Adrenal gland (tissue), 12 donors: ENCODE results near the gene HYKK. TPM values are rescaled to one million over a fixed set of nuclear protein-coding genes. Genes with fewer than 3 reads are reported as not detected.

ENCODE experiments used
- DNase-seq, 7 donors: peaks; one replicate each; pipeline ENCODE4 v3.0.0-alpha.2; 2019 to 2020
- H3K27ac ChIP-seq, 5 donors: fragments of 200-600 bp; sonication (generic) in 4 of 5; 1 replicate in 3 of 5; 2 replicates in 2 of 5; pipeline versions ENCODE4 v1.5.1 to v1.8.0; 2016 to 2020; ENCODE audit warnings: mild to moderate bottlenecking in 1 of 5
- H3K27me3 ChIP-seq: fragments of 200-600 bp; 2 replicates; pipeline ENCODE4 v1.8.0; 2021
- H3K36me3 ChIP-seq, 2 donors: fragments of 200-600 bp; replicated peaks in 1 of 2; 1 replicate in 1 of 2; 2 replicates in 1 of 2; pipeline versions ENCODE4 v1.5.1 to v1.8.0; 2018 to 2022
- H3K4me1 ChIP-seq, 2 donors: fragments of 200-600 bp; replicated peaks in 1 of 2; 1 replicate in 1 of 2; 2 replicates in 1 of 2; pipeline versions ENCODE4 v1.5.1 to v1.8.0; 2018 to 2021
- H3K4me3 ChIP-seq, 4 donors: fragments of 200-600 bp; sonication (generic) in 3 of 4; one replicate each; pipeline ENCODE4 v1.5.1; 2016 to 2018
- H3K9me3 ChIP-seq, 3 donors: fragments of 200-600 bp; sonication (generic) in 1 of 3; replicated peaks in 1 of 3; 1 replicate in 2 of 3; 2 replicates in 1 of 3; pipeline versions ENCODE4 v1.5.1 to v1.8.0; 2016 to 2021
- POLR2A ChIP-seq, 2 donors: fragments of 450-650 bp; IDR thresholded peaks; one replicate each; pipeline ENCODE4 v1.6.1; 2017; ENCODE audit warnings: antibody characterized with exemption in 2 of 2, mild to moderate bottlenecking in 2 of 2, moderate library complexity in 1 of 2
- WGBS, 4 donors: extraction: QIAGEN DNeasy Blood & Tissue Kit in 2 of 4; methylation state at CpG; one replicate each; pipeline versions ENCODE4 v1.1.5 to v1.1.7; 2013 to 2017; 5-methylcytosine and 5-hydroxymethylcytosine counted together
- intact Hi-C, 2 donors: fragments of 100-400 bp; cut with DNase I; formaldehyde crosslinking; loops; one replicate each; pipeline versions ENCODE4 v1.14.1 to v1.15.0; 2022 to 2023
- polyA plus RNA-seq, 3 donors: library from polyadenylated mRNA; stranded (reverse); fragments of 200-250 nt in 2 of 3; fragments of 350-450 nt in 1 of 3; fragmentation: Illumina TruSeq in 1 of 3; extraction: RNeasy Lipid Tissue Mini Kit (QIAGEN cat#74804) in 1 of 3; gene quantifications; one replicate each; pipeline ENCODE4 v1.2.3, GENCODE V29; 2013 to 2014
- total RNA-seq, 9 donors: library from RNA; depleted of rRNA in 4 of 9; stranded (reverse); fragments of >200 nt in 4 of 9; fragments of 120-200 nt in 1 of 9; fragmentation: NEBNext Ultra II Directional in 1 of 9; extraction: Animal tissue kit (Norgen Biotek cat#: 25700) in 1 of 9; gene quantifications; one replicate each; pipeline versions ENCODE4 v1.1.0 to v1.2.4, GENCODE V29; 2013 to 2023
- TF ChIP-seq, protein P1 (sequence below), 6 experiments: fragments of 450-650 bp in 4 of 6; fragments of 200-600 bp in 2 of 6; sonication (generic) in 1 of 6; IDR thresholded peaks; 1 replicate in 5 of 6; 2 replicates in 1 of 6; pipeline versions ENCODE4 v1.5.1 to v1.8.0; 2016 to 2021; ENCODE audit warnings: antibody characterized with exemption in 6 of 6, mild to moderate bottlenecking in 2 of 6, moderate library complexity in 1 of 6
- donor health status: healthy with polysubstance abuse.
- donor health status: Bipolar disorder and iron deficiency.
- donor health status: DM: yes; HTN: yes; CAD: no.
- donor health status: DM: no; HTN: no; CAD: no.
- donor health status: DM: no; HTN: no; CAD: no.
- donor health status: DM: yes; HTN: yes; CAD: no.

Gene HYKK
- total and polyA plus RNA-seq, 12 donors, result 3.1 to 17.1 (median 7.4) TPM

DNA sequence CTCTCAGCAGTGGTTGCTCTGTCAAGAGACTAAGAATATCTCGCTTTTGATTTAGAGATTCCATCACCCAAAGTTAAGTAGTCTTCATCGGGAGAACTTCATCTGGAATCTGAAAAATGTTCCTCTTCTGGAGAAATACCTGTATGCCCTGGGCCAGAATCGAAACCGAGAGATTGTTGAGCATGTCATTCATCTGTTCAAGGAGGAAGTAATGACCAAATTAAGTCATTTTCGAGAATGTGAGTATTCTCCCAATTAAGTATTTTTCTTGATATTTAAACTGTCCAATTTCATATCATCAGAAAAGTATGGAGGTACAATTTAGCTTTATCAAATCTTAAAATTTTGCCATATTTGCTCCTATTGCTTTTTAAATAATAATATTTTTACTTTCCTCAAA lies 19.9 kb downstream of the HYKK start:
- no peak overlapping the region for H3K27ac ChIP-seq
- H3K4me1 ChIP-seq, result no peaks in the 10 kb centered on the region
- H3K36me3 ChIP-seq, result no peaks in the 10 kb centered on the region
- intact Hi-C loops, result no loop called here
- WGBS, 4 donors, result 85 to 92% (median 91%) methylated on average over 5 of the region's 5 CpGs
- DNase-seq, result no peak
- no peak overlapping the region for H3K4me3 ChIP-seq
- no peaks in the 10 kb centered on the region for H3K27me3 ChIP-seq
- TF ChIP-seq POLR2A (IDR thresholded peaks at IDR 0.05), result no peak
- TF ChIP-seq, protein P1, sequence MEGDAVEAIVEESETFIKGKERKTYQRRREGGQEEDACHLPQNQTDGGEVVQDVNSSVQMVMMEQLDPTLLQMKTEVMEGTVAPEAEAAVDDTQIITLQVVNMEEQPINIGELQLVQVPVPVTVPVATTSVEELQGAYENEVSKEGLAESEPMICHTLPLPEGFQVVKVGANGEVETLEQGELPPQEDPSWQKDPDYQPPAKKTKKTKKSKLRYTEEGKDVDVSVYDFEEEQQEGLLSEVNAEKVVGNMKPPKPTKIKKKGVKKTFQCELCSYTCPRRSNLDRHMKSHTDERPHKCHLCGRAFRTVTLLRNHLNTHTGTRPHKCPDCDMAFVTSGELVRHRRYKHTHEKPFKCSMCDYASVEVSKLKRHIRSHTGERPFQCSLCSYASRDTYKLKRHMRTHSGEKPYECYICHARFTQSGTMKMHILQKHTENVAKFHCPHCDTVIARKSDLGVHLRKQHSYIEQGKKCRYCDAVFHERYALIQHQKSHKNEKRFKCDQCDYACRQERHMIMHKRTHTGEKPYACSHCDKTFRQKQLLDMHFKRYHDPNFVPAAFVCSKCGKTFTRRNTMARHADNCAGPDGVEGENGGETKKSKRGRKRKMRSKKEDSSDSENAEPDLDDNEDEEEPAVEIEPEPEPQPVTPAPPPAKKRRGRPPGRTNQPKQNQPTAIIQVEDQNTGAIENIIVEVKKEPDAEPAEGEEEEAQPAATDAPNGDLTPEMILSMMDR (IDR thresholded peaks at IDR 0.05), result no peak
- H3K9me3 ChIP-seq, result no peaks in the 10 kb centered on the region

DNA sequence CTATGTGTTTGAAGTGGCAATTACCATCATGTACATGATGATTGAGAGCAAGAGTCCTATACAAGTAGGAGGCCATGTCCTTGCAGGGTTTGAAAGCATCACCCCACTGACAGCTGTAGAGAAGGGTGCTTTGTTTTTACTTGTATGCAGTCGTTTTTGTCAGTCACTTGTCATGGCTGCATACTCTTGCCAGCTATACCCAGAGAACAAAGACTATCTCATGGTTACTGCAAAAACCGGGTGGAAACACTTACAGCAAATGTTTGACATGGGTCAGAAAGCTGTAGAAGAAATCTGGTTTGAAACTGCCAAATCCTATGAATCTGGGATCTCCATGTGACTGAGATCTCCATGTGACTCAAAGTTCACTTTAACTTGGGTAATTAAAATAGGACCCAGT lies 26.0 kb downstream of the HYKK start:
- Histone ChIP-seq H3K27ac (no peak overlapping the region), H3K36me3 (no peaks in the 10 kb centered on the region), H3K4me3 (no peak overlapping the region), H3K27me3 (no peaks in the 10 kb centered on the region), H3K9me3 (no peaks in the 10 kb centered on the region), H3K4me1 (no peaks in the 10 kb centered on the region)
- TF ChIP-seq POLR2A (IDR thresholded peaks at IDR 0.05), result no peak
- TF ChIP-seq, protein P1 (IDR thresholded peaks at IDR 0.05), result no peak
- 47 to 71% (median 55%) methylated on average over 2 of the region's 2 CpGs for WGBS, 4 donors
- no peak for DNase-seq
- intact Hi-C loops, result no loop called here

DNA sequence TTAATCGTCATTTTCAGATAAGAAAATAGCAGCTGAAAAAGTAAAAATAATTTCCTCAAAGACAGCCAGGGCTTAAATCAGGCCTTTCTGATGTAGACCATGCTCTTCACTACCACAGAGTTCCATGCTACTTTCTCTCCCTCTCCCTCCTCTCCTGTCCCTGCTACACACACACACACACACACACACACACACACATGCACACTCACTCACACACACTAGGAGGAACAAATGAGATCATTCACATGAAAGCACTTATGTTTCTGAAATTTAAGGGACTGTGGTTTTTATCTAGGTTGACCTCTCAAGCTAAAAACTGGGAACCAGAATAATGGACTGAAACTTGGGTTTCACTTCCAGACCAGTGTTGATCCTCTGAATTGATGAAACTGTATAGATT lies 28.8 kb downstream of the HYKK start:
- DNase-seq, result no peak
- no peaks in the 10 kb centered on the region for H3K9me3 ChIP-seq
- no peak for TF ChIP-seq POLR2A (IDR thresholded peaks at IDR 0.05)
- TF ChIP-seq, protein P1 (IDR thresholded peaks at IDR 0.05), result no peak
- H3K4me1 ChIP-seq, result peaks cover 0 to 8% of the 10 kb centered on the region in 2 donors
- WGBS, 4 donors, result 82 to 89% (median 83%) methylated on average over 1 of the region's 1 CpG
- H3K4me3 ChIP-seq, result no peak overlapping the region
- no peak overlapping the region for H3K27ac ChIP-seq
- H3K36me3 ChIP-seq, result no peaks in the 10 kb centered on the region
- H3K27me3 ChIP-seq, result no peaks in the 10 kb centered on the region
- intact Hi-C loops, result no loop called here

DNA sequence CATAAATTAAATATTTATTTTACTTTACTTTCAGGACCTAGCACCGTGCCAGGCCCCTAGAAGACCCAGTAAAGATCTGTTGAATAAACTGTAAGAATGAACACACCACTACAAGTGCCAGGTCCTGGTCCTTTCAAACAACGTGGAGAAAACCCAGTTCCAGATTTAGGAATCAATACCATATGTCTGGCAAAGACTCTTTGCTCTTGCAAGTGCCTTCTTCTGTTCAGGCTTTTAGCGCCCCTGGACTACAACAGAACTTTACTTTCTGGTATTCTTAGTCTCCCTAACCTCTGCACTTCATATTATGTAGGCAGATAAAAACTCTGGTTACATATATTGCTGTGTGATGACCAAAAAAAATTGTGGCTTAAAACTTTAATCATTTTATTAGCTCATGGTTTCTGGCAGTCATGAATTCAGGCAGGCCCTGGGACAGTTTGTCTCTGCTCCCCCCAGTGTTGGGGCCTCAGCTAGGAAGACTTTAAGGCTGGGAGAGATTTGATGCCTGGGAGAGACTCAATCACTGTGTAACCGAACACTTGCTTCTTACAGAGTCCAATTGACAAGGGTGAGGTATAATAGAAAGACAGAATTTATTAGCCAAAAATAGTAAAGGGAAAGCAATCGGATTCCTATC lies 30.0 kb downstream of the HYKK start:
- intact Hi-C loops, result no loop called here
- DNase-seq, result no peak
- no peaks in the 10 kb centered on the region for H3K9me3 ChIP-seq
- H3K4me1 ChIP-seq, result peaks cover 7 to 20% of the 10 kb centered on the region in 2 donors
- H3K4me3 ChIP-seq, result no peak overlapping the region
- no peaks in the 10 kb centered on the region for H3K27me3 ChIP-seq
- 80 to 88% (median 83%) methylated on average over 5 of the region's 5 CpGs for WGBS, 4 donors
- TF ChIP-seq, protein P1 (IDR thresholded peaks at IDR 0.05), result no peak
- no peak for TF ChIP-seq POLR2A (IDR thresholded peaks at IDR 0.05)
- H3K36me3 ChIP-seq, result peaks cover 0 to 2% of the 10 kb centered on the region in 2 donors
- no peak overlapping the region for H3K27ac ChIP-seq
